Gastroesophageal sphincter (tissue), 3 donors: ENCODE results near the gene SSTR3.

ENCODE experiments used
- EP300 ChIP-seq: sonication (generic); formaldehyde crosslinking; IDR thresholded peaks from one replicate; pipeline ENCODE4 v1.6.1; 2017; ENCODE audit warnings: antibody characterized with exemption, mild to moderate bottlenecking
- TF ChIP-seq, protein P1 (sequence below), 4 experiments: fragments of 200-600 bp in 2 of 4; fragments of 450-650 bp in 2 of 4; sonication (generic) in 1 of 4; IDR thresholded peaks; one replicate each; pipeline ENCODE4 v1.5.1; 2017 to 2019; ENCODE audit warnings: antibody characterized with exemption in 4 of 4, mild to moderate bottlenecking in 2 of 4, moderate library complexity in 2 of 4

DNA sequence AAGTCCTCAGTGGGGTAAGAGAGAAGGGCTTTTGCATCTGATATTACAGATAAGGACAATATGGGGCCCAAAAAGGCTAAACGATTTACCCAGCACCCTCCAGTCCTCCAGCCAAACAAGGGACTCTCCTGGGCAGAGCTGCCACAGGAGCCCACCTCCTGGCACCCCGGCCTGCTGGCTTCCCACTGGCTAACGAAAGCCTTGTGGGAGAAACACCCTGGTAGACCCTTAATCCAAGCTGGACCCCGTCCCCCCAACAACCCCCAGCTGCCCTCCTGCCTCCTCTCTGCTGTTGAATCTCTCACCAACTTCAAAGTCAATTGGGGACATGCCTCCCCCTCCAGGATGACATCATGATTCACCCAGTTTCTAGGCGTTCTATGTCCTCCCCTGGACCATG lies 35.1 kb downstream of the SSTR3 start:
- TF ChIP-seq, protein P1, sequence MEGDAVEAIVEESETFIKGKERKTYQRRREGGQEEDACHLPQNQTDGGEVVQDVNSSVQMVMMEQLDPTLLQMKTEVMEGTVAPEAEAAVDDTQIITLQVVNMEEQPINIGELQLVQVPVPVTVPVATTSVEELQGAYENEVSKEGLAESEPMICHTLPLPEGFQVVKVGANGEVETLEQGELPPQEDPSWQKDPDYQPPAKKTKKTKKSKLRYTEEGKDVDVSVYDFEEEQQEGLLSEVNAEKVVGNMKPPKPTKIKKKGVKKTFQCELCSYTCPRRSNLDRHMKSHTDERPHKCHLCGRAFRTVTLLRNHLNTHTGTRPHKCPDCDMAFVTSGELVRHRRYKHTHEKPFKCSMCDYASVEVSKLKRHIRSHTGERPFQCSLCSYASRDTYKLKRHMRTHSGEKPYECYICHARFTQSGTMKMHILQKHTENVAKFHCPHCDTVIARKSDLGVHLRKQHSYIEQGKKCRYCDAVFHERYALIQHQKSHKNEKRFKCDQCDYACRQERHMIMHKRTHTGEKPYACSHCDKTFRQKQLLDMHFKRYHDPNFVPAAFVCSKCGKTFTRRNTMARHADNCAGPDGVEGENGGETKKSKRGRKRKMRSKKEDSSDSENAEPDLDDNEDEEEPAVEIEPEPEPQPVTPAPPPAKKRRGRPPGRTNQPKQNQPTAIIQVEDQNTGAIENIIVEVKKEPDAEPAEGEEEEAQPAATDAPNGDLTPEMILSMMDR (IDR thresholded peaks at IDR 0.05): no peak
- TF ChIP-seq EP300: no peak
